ENCODE results near the gene IGSF8.

IGSF8 gene

DNA sequence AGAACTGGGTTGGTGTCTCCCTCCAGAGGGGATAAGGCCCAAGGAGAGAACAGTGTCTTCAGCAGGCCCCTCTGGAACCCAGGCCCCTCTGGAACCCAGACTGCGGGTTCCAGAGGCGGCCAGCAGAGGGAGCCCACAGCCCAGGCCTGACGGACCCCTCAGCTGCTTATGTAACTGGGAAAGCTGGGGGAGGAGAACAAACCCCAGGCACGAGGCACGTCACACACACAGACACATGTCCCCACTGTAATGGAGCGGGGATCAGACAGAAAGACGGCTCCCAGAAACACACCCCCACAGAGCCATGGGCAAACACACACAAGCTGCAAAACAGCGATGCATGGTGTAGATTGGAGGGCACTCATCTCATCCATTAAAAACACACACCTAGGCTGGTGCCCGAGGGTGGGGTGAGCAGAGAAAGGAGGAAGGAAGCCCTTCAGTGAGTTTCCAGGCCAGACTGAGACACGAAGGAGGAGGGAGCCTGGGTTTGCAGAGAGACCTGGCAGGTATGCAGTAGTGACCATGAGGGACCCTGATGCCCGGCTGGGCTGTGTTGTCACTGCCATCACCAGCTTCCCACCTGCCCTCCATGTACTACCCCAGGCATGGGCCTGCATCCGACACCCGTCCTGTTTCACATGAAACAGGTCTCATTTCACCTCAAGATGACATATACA, 2.8 kb upstream of the IGSF8 start:
- H2BK5ac ChIP-seq (ENCODE audit: low read length), result no peak overlapping the region

DNA sequence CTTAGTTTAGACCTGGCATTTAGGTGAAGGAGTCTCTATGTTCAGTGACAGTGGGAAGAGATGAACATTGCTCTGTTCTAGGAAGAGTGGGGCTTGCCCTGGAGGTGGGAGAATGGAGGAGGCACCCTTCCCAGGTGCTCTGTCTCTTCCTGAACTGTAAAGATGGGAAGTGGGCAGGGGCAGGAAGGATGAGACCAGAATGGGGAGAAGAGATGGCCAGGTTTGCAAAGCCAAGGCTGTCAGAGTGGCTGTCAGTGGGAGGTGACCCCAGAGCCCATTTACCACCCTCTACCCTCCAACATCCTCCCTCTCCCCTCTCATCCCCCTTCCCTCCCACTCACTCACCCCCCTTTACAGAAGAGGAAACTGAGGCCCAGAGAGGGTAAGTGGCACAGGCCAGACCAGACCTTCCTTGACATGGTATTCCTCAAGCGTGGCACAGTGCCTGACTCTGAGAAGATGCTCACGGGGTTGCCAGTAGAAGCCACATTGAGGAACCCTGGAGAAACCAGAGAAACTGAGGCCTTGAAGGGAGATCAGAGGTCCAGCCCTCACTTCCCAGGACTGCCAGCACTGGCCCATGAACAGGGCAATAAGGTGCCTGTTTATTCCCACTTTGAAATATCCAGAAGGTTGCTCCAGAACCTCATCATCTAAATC, 1.4 kb upstream of the IGSF8 start:
- peak overlapping the region; percentile 94 for H2AFZ ChIP-seq (ENCODE audit: low read length)
- no peak overlapping the region for H4K8ac ChIP-seq (ENCODE audit: low read depth, low read length)
- DNase-seq (ENCODE audit: low spot score), result no peak
- H2BK5ac ChIP-seq (ENCODE audit: low read length), result no peak overlapping the region
- no peak overlapping the region for H3K4me2 ChIP-seq (ENCODE audit: insufficient read depth, low read length, poor library complexity, severe bottlenecking)
- no peak overlapping the region for H3K23ac ChIP-seq (ENCODE audit: low read depth, low read length, poor library complexity)
- H3K4ac ChIP-seq (ENCODE audit: low read length), result no peak overlapping the region
- no peaks in the 10 kb centered on the region for H3K9me3 ChIP-seq (replicated peaks in 1 of 2; ENCODE audit: control insufficient read depth in 2 of 2, insufficient read depth in 1 of 2, low read depth in 1 of 2, low read length in 2 of 2)
- no peak overlapping the region for H3K18ac ChIP-seq (ENCODE audit: low read length)
- no peak overlapping the region for H2AK5ac ChIP-seq (ENCODE audit: low read depth, low read length)
- H3K27ac ChIP-seq (replicated peaks; ENCODE audit: low read length), result no peak overlapping the region
- no peak overlapping the region for H2BK12ac ChIP-seq (ENCODE audit: low read length)
- H4K91ac ChIP-seq (ENCODE audit: low read depth, low read length, poor library complexity), result no peak overlapping the region
- no peak overlapping the region for H3K9ac ChIP-seq (ENCODE audit: low read depth, low read length, poor library complexity)
- WGBS, 2 donors (ENCODE audit: extremely low coverage in 2 of 2, insufficient read length in 2 of 2, insufficient replicate concordance in 1 of 2), result no CpG with 5 or more reads among the region's 2 CpGs
- H2BK15ac ChIP-seq (ENCODE audit: low read length), result no peak overlapping the region
- no peaks in the 10 kb centered on the region for H3K79me1 ChIP-seq (ENCODE audit: low read depth, low read length)
- peaks cover 40 to 62% of the 10 kb centered on the region in 2 donors for H3K4me1 ChIP-seq (ENCODE audit: control insufficient read depth in 2 of 2, insufficient read depth in 1 of 2, low read depth in 1 of 2, low read length in 2 of 2)
- H3K27me3 ChIP-seq (ENCODE audit: control insufficient read depth in 3 of 3, insufficient read depth in 3 of 3, low read depth in 1 of 3, low read length in 3 of 3), result no peaks in the 10 kb centered on the region
- no peak overlapping the region for H2BK120ac ChIP-seq (ENCODE audit: low read depth, low read length)
- H3K4me3 ChIP-seq (ENCODE audit: low read length in 2 of 2), result no peak overlapping the region
- peaks cover 0 to under 1% of the 10 kb centered on the region in 2 donors for H3K36me3 ChIP-seq (replicated peaks in 1 of 2; ENCODE audit: control insufficient read depth in 2 of 2, insufficient read depth in 2 of 2, low read length in 2 of 2)
- no peak overlapping the region for H3K14ac ChIP-seq (ENCODE audit: low read length)

More for the DNA sequence above, 2.8 kb upstream of the IGSF8 start:
- Histone ChIP-seq H2AK5ac (ENCODE audit: low read depth, low read length) (peak overlapping the region; percentile 4), H4K91ac (ENCODE audit: low read depth, low read length, poor library complexity) (no peak overlapping the region), H3K27me3 (ENCODE audit: control insufficient read depth in 3 of 3, insufficient read depth in 3 of 3, low read depth in 1 of 3, low read length in 3 of 3) (no peaks in the 10 kb centered on the region), H3K4me2 (ENCODE audit: insufficient read depth, low read length, poor library complexity, severe bottlenecking) (no peak overlapping the region), H3K79me1 (ENCODE audit: low read depth, low read length) (no peaks in the 10 kb centered on the region), H2BK15ac (ENCODE audit: low read length) (no peak overlapping the region), H3K23ac (ENCODE audit: low read depth, low read length, poor library complexity) (no peak overlapping the region), H3K4me1 (ENCODE audit: control insufficient read depth in 2 of 2, insufficient read depth in 1 of 2, low read depth in 1 of 2, low read length in 2 of 2) (peaks cover 31 to 53% of the 10 kb centered on the region in 2 donors), H3K4me3 (ENCODE audit: low read length in 2 of 2) (no peak overlapping the region), H3K4ac (ENCODE audit: low read length) (no peak overlapping the region), H3K14ac (ENCODE audit: low read length) (no peak overlapping the region), H3K18ac (ENCODE audit: low read length) (peak overlapping the region; percentile 49), H2BK120ac (ENCODE audit: low read depth, low read length) (no peak overlapping the region), H3K9me3 (replicated peaks in 1 of 2; ENCODE audit: control insufficient read depth in 2 of 2, insufficient read depth in 1 of 2, low read depth in 1 of 2, low read length in 2 of 2) (no peaks in the 10 kb centered on the region), H4K8ac (ENCODE audit: low read depth, low read length) (peak overlapping the region; percentile 45), H2BK12ac (ENCODE audit: low read length) (no peak overlapping the region), H3K9ac (ENCODE audit: low read depth, low read length, poor library complexity) (no peak overlapping the region), H3K36me3 (replicated peaks in 1 of 2; ENCODE audit: control insufficient read depth in 2 of 2, insufficient read depth in 2 of 2, low read length in 2 of 2) (no peaks in the 10 kb centered on the region), H2AFZ (ENCODE audit: low read length) (peak overlapping the region; percentile 62), H3K27ac (replicated peaks; ENCODE audit: low read length) (no peak overlapping the region)
- WGBS, 2 donors (ENCODE audit: extremely low coverage in 2 of 2, insufficient read length in 2 of 2, insufficient replicate concordance in 1 of 2), result no CpG with 5 or more reads among the region's 13 CpGs
- DNase-seq (ENCODE audit: low spot score), result peak; percentile 73

DNA sequence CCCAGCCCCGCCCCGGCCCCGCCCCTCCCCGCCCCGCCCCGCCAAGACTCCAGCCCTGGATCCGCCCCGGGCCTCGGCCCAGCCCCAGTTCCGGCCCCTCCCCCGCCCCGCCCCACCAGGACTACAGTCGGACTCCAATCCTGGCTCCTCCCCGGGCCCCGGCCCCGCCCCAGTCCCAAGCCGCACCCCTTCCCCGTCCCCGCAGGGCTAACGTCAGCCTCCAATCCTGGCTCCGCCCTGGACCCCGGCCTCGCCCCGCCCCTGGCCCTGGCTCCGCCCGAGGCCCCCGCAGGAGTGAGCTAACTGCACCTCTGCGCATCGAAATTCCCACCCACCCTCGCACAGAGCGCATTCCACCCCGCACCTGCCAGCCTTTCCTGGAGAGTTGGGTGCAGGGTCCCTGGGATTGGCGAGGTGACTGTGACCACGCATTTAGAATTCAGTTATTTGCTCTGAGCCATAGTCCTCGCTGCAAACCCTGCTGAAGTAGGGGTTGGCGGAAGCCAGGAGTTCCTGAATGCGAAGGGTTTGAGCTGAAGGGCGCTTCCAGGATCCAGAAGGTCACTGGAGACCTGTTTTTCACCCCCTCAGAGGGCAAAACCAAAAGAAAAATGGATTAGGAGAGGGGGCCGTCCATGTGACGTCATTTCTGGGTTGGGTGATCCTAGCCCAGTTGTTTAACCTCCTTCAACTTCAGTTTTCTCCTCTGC, 588 bp upstream of the IGSF8 start:
- Histone ChIP-seq H3K27ac (replicated peaks; ENCODE audit: low read length) (no peak overlapping the region), H3K14ac (ENCODE audit: low read length) (no peak overlapping the region), H2AK5ac (ENCODE audit: low read depth, low read length) (no peak overlapping the region), H2BK5ac (ENCODE audit: low read length) (no peak overlapping the region), H4K8ac (ENCODE audit: low read depth, low read length) (no peak overlapping the region), H3K4me2 (ENCODE audit: insufficient read depth, low read length, poor library complexity, severe bottlenecking) (peak overlapping the region; percentile 90), H2BK120ac (ENCODE audit: low read depth, low read length) (no peak overlapping the region), H3K4ac (ENCODE audit: low read length) (no peak overlapping the region), H2AFZ (ENCODE audit: low read length) (peak overlapping the region; percentile 94), H2BK12ac (ENCODE audit: low read length) (no peak overlapping the region), H3K4me1 (ENCODE audit: control insufficient read depth in 2 of 2, insufficient read depth in 1 of 2, low read depth in 1 of 2, low read length in 2 of 2) (peaks cover 33 to 55% of the 10 kb centered on the region in 2 donors), H3K9me3 (replicated peaks in 1 of 2; ENCODE audit: control insufficient read depth in 2 of 2, insufficient read depth in 1 of 2, low read depth in 1 of 2, low read length in 2 of 2) (no peaks in the 10 kb centered on the region), H3K27me3 (ENCODE audit: control insufficient read depth in 3 of 3, insufficient read depth in 3 of 3, low read depth in 1 of 3, low read length in 3 of 3) (no peaks in the 10 kb centered on the region), H3K36me3 (replicated peaks in 1 of 2; ENCODE audit: control insufficient read depth in 2 of 2, insufficient read depth in 2 of 2, low read length in 2 of 2) (peaks cover 0 to 8% of the 10 kb centered on the region in 2 donors), H3K9ac (ENCODE audit: low read depth, low read length, poor library complexity) (no peak overlapping the region), H3K23ac (ENCODE audit: low read depth, low read length, poor library complexity) (no peak overlapping the region), H4K91ac (ENCODE audit: low read depth, low read length, poor library complexity) (no peak overlapping the region), H2BK15ac (ENCODE audit: low read length) (no peak overlapping the region), H3K79me1 (ENCODE audit: low read depth, low read length) (no peaks in the 10 kb centered on the region), H3K18ac (ENCODE audit: low read length) (peak overlapping the region; percentile 81), H3K4me3 (ENCODE audit: low read length in 2 of 2) (peak overlapping the region; percentile 53 to 75)
- WGBS, 2 donors (ENCODE audit: extremely low coverage in 2 of 2, insufficient read length in 2 of 2, insufficient replicate concordance in 1 of 2), result no CpG with 5 or more reads among the region's 40 CpGs
- peak; percentile 93 for DNase-seq (ENCODE audit: low spot score)
